Breast epithelium (tissue), 4 donors: ENCODE data around the gene CCDC92B. TPM values are rescaled to one million over a fixed set of nuclear protein-coding genes. Genes with fewer than 3 reads are reported as not detected.

Source experiments
- DNase-seq, 2 donors: peaks; one replicate each; pipeline ENCODE4 v3.0.0-alpha.2; 2019; ENCODE audit warnings: low spot score in 2 of 2
- H3K27ac ChIP-seq, 2 donors: fragments of 200-600 bp; sonication (generic) in 1 of 2; one replicate each; pipeline ENCODE4 v1.5.1; 2016 to 2019; ENCODE audit warnings: mild to moderate bottlenecking in 1 of 2
- H3K27me3 ChIP-seq, 2 donors: fragments of 200-600 bp; sonication (generic) in 1 of 2; one replicate each; pipeline versions ENCODE4 v1.5.1 to v1.6.0; 2017 to 2019; ENCODE audit warnings: control low read depth in 1 of 2, mild to moderate bottlenecking in 1 of 2
- H3K36me3 ChIP-seq: fragments of 200-600 bp; one replicate; pipeline ENCODE4 v1.5.1; 2019
- H3K4me1 ChIP-seq, 2 donors: fragments of 200-600 bp; sonication (generic); one replicate each; pipeline ENCODE4 v1.5.1; 2016 to 2019; ENCODE audit warnings: control low read depth in 1 of 2
- H3K4me3 ChIP-seq, 3 donors: fragments of 200-600 bp; sonication (generic); 1 replicate in 2 of 3; 2 replicates in 1 of 3; pipeline ENCODE4 v1.5.1; 2016 to 2019; ENCODE audit warnings: mild to moderate bottlenecking in 3 of 3, moderate library complexity in 2 of 3
- H3K9me3 ChIP-seq, 2 donors: fragments of 200-600 bp; sonication (generic) in 1 of 2; one replicate each; pipeline ENCODE4 v1.5.1; 2016 to 2019; ENCODE audit warnings: control low read depth in 1 of 2
- POLR2A ChIP-seq: fragments of 450-650 bp; IDR thresholded peaks from one replicate; pipeline ENCODE4 v1.6.1; 2016; ENCODE audit warnings: antibody characterized with exemption, mild to moderate bottlenecking, moderate library complexity
- POLR2AphosphoS5 ChIP-seq, 3 donors: sonication (generic); formaldehyde crosslinking; IDR thresholded peaks; one replicate each; pipeline ENCODE4 v1.6.1; 2017; ENCODE audit warnings: antibody characterized with exemption in 3 of 3
- intact Hi-C: fragments of 100-400 bp; cut with DNase I; formaldehyde crosslinking; loops from one replicate; pipeline ENCODE4 v1.15.1; 2023; ENCODE audit warnings: low total_unique reads
- total RNA-seq, 3 donors: library from RNA; depleted of rRNA; stranded (reverse); fragments of >200 nt; gene quantifications; one replicate each; pipeline ENCODE4 v1.1.0, GENCODE V29; 2016
- TF ChIP-seq, protein P1 (sequence below), 3 donors: fragments of 450-650 bp; IDR thresholded peaks; one replicate each; pipeline ENCODE4 v1.5.1; 2016 to 2017; ENCODE audit warnings: antibody characterized with exemption in 3 of 3, mild to moderate bottlenecking in 3 of 3, moderate library complexity in 3 of 3

The CCDC92B gene
- total RNA-seq, 3 donors from 2014 or later = 0.33 TPM; not detected in 2

DNA sequence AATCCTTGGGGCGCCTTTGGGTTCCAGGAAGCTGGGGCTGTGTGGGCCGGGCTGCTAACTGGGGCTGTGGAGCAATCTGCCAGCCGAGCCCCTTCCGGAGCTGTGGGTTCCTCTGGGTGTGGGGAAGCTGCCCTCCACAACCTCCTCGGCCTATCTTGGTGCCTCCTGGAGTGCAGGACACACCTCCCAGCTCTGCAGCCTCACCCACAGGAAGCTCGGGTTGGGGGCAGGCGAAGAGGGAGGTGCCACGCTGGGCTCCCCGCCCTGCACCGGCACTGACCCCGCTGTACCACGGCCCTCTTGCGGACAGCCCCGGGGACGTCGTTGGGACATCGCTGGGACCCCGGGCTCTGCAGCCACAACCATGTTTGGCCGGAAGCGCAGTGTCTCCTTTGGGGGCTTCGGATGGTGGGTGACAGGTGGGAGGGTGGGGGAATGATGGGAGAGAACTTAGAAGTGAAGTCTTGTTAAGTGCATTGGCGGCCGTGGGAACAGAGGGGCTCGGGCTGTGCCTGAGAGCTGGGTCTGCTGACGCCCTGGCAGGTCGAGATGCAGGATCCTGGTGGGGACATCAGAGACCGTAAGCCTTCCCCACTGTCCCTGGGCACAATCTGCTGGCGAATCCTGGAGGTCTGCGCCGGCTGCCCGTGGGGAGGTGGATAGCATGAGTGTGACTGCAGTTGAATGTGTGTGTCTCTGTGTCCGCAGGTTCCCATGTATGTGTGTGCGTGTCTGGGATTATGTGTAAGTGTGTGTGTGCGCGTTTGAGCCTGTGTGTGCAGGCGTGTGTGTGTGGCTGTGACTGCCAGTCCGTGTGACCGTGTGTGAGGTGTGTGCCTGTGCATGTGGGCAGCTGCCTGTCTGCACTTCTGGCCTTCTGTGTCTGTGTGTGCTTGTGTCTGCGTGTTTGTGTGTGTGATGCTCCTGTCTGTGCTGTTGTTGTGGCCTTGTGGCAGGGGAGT, 47.0 kb upstream of the CCDC92B start, which contains the start of gene RAP1GAP2:
Gene RAP1GAP2, plus strand, starts transcription at position 275 of the 962 bp plus-strand sequence. Its CDS starts 90 bp downstream, at position 365.
- TF ChIP-seq POLR2AphosphoS5 (IDR thresholded peaks at IDR 0.05) (no peak), POLR2A (no peak)
- TF ChIP-seq, protein P1, sequence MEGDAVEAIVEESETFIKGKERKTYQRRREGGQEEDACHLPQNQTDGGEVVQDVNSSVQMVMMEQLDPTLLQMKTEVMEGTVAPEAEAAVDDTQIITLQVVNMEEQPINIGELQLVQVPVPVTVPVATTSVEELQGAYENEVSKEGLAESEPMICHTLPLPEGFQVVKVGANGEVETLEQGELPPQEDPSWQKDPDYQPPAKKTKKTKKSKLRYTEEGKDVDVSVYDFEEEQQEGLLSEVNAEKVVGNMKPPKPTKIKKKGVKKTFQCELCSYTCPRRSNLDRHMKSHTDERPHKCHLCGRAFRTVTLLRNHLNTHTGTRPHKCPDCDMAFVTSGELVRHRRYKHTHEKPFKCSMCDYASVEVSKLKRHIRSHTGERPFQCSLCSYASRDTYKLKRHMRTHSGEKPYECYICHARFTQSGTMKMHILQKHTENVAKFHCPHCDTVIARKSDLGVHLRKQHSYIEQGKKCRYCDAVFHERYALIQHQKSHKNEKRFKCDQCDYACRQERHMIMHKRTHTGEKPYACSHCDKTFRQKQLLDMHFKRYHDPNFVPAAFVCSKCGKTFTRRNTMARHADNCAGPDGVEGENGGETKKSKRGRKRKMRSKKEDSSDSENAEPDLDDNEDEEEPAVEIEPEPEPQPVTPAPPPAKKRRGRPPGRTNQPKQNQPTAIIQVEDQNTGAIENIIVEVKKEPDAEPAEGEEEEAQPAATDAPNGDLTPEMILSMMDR (IDR thresholded peaks at IDR 0.05) = no peak
- H3K4me3 ChIP-seq = peak within 1 kb of the TSS in 2 of 3 donors; percentile 22 to 28
- no peaks in the 10 kb centered on the region for H3K4me1 ChIP-seq
- peak in 1 of 2 donors; percentile 19 for DNase-seq
- H3K36me3 ChIP-seq = no peaks in the 10 kb centered on the region
- intact Hi-C loops = no loop called here
- H3K27me3 ChIP-seq = peaks cover 0 to 17% of the 10 kb centered on the region in 2 donors
- no peaks in the 10 kb centered on the region for H3K9me3 ChIP-seq
- H3K27ac ChIP-seq = no peak within 1 kb of the TSS

DNA sequence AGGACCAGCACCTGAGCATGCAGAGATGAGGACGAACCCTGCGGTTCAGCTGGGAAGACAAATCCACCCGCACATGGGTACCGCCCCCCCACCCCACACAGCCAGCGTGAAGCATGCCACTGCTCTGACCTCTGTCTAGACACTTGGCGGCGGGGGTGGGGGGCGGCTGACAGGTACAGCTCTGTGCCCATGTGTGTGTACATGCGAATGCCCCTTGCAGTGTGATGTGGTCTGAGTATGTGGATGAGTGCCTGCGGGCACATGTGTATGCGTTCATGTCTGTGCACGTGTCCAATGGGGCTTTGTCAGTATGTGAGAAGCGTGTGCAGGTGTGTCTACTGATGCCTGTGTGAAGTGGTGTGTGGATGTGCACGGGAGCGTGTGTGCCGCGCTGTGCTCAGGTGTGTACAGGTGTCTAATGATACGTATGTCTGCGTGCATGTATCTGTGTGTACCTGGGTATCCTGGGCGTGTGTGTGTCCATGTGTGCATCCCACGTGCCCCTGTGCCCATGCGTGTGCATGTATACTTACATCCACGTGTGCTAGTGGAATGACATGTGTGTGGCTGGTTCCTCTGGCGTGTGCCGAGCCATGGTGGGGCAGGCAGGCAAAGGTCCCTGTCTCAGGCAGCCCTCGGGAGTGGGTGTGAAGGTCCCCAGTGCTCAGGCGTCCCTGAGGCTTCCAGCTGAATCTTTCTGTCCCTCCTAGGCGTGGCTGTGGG, 46.1 kb upstream of the CCDC92B start:
- H3K4me1 ChIP-seq = no peaks in the 10 kb centered on the region
- no peaks in the 10 kb centered on the region for H3K9me3 ChIP-seq
- no peaks in the 10 kb centered on the region for H3K36me3 ChIP-seq
- H3K4me3 ChIP-seq = peak overlapping the region in 1 of 3 donors; percentile 28
- H3K27ac ChIP-seq = no peak overlapping the region
- no peak for DNase-seq
- TF ChIP-seq, protein P1 (IDR thresholded peaks at IDR 0.05) = no peak
- no peak for TF ChIP-seq POLR2AphosphoS5 (IDR thresholded peaks at IDR 0.05)
- no peak for TF ChIP-seq POLR2A
- peaks cover 0 to 17% of the 10 kb centered on the region in 2 donors for H3K27me3 ChIP-seq
- intact Hi-C loops = no loop called here

- H3K4me1 ChIP-seq = no peaks in the 10 kb centered on the region
- no peak overlapping the region for H3K4me3 ChIP-seq
- H3K27me3 ChIP-seq = peaks cover 0 to 15% of the 10 kb centered on the region in 2 donors
- TF ChIP-seq POLR2AphosphoS5 (IDR thresholded peaks at IDR 0.05) (no peak), POLR2A (no peak)
- TF ChIP-seq, protein P1 (IDR thresholded peaks at IDR 0.05) = no peak
- no peak for DNase-seq
- no peaks in the 10 kb centered on the region for H3K36me3 ChIP-seq
- intact Hi-C loops = loop anchor here (5.0 kb wide), 1 partner anchor 1688 kb away; no protein-coding TSS in a partner anchor
- no peaks in the 10 kb centered on the region for H3K9me3 ChIP-seq
- no peak overlapping the region for H3K27ac ChIP-seq
Observed at GRCh38 chr17:2794111-2794803, 44.8 kb upstream of the CCDC92B start.

DNA sequence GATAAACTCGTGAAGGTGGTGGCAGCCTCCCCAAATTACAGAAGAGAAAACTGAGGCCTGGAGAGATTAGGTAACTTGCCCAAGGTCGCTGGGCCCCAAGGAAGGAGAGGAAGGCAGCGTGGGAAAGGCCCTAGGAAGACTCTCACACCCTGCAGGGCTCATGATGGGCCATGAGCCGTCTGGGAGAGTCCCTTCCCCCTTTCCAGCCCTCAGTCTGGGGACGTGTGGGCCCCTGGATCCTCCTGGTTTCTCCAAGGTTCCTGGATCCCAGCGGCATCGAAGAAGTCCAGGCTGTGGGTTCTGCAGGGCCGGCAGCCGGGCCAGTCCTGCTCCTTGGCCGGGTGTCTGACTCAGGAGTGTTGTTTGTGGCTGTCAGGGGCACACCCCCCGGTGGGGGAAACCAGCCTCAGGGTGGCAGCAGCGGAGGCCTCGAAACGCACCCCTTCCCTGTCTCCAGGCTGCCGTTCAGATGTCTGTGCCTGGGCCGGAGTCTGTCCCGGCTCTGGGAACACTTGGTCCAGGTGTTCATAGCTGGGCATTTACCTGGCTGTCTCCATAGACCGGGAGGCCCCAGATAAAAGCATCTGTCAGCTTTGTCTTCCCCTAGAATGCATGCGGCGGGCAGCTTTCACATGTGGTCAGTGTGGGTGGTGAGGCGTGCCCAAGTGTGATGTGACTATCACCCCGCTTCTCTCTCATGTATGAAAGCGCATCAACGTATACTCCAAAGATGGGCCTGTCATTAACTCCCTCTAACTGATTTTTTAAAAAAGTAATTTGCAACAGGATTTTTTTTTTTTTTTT, 43.1 kb upstream of the CCDC92B start:
- H3K9me3 ChIP-seq = no peaks in the 10 kb centered on the region
- peaks cover 0 to 12% of the 10 kb centered on the region in 2 donors for H3K27me3 ChIP-seq
- no peak overlapping the region for H3K4me3 ChIP-seq
- intact Hi-C loops = loop anchor here (5.0 kb wide), 1 partner anchor 1690 kb away; no protein-coding TSS in a partner anchor
- no peak overlapping the region for H3K27ac ChIP-seq
- TF ChIP-seq, protein P1 (IDR thresholded peaks at IDR 0.05) = no peak
- TF ChIP-seq POLR2AphosphoS5 (IDR thresholded peaks at IDR 0.05) (no peak), POLR2A (no peak)
- no peak for DNase-seq
- H3K4me1 ChIP-seq = no peaks in the 10 kb centered on the region
- H3K36me3 ChIP-seq = no peaks in the 10 kb centered on the region
